Measurements from ENCODE around the gene P2RY6.

GRCh38 chr11:73242251-73243092 is 29.7 kb upstream of the P2RY6 start:
- peak; percentile 98 for TF ChIP-seq CTCF (conservative IDR thresholded peaks at IDR 0.05)
- TF ChIP-seq ZFX (IDR thresholded peaks at IDR 0.05) = no peak
